HS-5 (cell line): Measurements from ENCODE around the gene CDC42BPG.

Source experiments
- DNase-seq: peaks from one replicate; pipeline ENCODE4 v3.0.0-alpha.2; 2012; ENCODE audit warnings: low read depth

CDC42BPG gene

GRCh38 chr11:64805481-64805880 lies 39.0 kb downstream of the CDC42BPG start:
- DNase-seq, result no peak

- DNase-seq, result no peak
Measured at GRCh38 chr11:64804346-64805210, 39.9 kb downstream of the CDC42BPG start.

GRCh38 chr11:64803846-64804345 lies 40.6 kb downstream of the CDC42BPG start:
- no peak for DNase-seq

GRCh38 chr11:64803158-64803845 lies 41.2 kb downstream of the CDC42BPG start, which contains the start of gene MAP4K2:
TSS of gene MAP4K2 (minus strand) at chr11:64803214. CDS start at chr11:64803149, 65 bp downstream.
- peak; percentile 60 for DNase-seq

GRCh38 chr11:64802370-64803157 lies 41.9 kb downstream of the CDC42BPG start:
- DNase-seq, result no peak

GRCh38 chr11:64801561-64802369 lies 42.7 kb downstream of the CDC42BPG start:
- DNase-seq, result no peak

- DNase-seq, result no peak
Measured at GRCh38 chr11:64801158-64801464, 43.3 kb downstream of the CDC42BPG start.

DNA sequence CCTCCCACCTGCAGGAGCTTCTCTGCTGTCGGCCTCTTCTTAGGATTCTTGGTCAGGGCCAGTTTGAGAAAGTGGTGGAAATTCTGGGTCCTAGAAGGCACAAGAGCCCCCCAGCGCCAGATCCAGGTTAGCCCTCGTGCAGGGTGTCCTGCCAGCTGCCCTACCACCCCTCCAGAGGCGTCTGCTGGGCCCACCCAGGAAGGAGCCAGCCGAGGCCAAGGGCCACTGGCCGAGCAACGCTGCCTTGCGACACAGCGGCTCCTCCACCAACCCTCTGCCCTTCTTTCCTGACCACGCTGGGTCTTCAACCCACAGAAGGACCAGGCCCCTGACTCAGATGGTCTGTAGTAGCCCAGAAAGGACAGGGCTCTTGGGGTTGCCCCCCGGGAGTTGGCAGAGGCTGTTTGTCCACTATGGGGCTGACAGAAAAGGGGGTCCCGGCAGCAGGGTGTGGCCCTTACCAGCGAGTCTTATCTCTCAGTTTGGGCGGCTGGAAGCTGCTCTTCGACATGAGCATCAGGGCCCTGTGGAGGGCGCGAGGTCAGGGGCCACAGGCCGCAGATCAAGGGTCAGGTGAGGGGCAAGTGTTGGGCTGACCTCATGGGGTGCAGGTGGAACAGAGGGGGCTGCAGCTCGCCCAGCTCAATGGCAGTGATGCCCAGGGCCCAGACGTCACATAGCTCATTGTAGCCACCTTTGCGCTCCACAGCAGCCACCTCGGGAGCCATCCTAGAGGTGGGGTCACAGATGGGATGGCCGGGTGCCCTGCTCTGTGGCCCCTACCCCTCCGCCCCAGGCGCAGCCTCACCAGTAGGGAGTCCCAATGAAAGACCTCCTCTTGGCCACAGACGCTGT lies 43.9 kb downstream of the CDC42BPG start:
- no peak for DNase-seq

GRCh38 chr11:64799623-64800302 lies 44.7 kb downstream of the CDC42BPG start:
- no peak for DNase-seq

DNA sequence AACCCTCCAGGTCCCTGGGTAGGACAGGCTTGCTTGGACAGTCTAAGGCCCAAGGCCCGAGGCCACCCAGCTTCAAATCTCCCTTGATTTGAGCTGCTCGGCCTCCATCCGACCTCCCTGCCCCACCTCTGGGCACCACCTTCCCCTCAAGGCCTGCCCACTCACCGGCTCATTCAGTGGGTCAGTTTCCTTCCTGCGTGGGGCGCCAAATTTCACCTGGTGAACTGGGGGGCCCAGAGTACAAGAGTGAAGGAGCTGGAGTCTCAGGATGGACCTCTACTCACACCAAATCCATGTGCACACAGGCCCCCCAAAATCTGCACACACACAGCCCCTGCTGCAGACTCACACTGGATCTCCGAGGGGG lies 45.2 kb downstream of the CDC42BPG start:
- DNase-seq, result no peak

DNA sequence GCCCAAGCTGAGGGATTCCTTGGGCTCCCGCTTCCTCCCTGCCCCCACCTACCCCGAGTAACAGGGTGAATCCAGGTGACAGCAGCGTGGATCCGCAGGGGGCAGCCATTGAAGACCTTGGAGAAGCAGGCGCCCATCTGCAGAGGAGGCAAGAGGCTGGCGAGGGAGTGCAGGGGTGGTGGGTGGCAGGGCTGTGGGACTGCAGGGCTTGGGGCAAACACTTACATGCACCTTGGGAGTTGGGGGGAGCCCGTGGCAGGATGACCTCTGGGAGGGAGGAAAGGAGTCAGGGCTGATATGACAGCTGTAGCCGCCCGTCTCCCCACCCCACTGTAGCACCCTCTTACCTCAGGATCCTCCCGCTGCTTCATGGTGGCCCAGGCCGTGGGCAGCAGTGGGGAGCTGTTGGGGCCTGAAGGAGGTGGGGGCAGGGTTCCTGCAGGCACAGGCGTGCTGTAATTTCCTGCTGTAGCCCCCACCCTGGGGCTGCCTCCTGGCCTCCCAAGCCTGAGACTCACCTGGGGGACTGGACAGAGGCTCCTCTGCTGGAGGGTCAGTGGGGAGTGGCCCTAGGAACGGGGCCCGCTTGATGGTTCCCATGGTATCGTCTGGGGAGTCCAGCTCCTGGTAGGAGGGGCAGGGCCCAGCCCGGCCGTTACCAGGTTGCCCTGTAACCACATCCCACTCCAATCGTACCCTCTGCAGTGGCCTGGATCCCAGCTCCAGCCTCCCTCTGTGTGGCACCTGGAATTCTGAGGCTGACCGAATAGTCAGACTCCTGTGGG lies 47.5 kb downstream of the CDC42BPG start:
- DNase-seq, result no peak

DNA sequence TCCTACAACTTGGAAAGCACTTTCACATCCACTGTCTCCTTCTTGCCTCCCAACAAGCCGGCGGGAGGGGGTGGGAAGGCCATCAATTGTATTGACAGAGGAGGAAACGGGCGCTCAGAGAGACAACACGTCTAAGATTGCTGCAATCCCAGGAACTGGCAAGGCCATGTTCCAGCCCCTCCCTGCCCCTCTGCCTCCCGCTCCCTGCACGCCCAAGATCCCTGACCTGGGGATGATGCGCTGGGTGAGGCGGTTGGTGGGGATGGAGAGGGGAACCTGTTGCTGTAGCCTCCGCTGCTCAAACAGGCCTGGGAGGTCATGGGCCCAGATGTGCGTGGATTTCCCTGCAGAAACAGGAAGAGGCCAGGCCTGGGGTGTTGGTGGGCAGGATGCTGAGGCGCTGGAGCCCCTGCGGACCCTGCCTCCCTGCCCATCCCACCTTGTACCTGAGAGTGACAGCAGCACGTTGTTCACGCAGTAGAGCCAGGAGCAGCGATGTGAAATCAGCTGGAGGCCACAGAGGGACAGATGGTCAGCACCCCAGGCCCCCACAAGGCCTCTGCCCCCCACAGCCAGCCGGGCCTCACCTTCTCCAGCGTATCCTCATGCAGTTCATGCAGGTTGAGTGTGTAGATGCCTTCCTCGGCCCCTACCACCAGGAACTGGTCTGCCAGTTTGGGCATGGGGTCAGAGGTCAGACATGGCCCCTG lies 48.3 kb downstream of the CDC42BPG start:
- DNase-seq, result no peak

DNA sequence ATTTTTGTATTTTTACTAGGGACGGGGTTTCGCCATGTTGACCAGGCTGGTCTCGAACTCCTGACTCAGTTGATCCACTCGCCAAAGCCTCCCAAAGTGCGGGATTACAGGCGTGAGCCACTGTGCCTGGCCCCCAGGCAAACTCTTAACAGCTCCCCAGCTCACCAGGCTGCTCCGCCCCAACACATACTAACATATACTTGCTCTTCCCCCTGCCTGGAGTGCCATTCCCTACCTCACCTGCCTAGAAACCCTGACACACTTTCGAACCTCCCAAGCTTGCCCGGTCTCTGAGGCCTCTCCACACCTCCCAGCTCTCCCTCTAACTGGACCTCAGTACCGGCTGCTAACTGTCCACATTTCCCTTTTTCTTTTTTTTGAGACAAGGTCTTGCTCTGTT lies 49.9 kb downstream of the CDC42BPG start:
- DNase-seq, result no peak

DNA sequence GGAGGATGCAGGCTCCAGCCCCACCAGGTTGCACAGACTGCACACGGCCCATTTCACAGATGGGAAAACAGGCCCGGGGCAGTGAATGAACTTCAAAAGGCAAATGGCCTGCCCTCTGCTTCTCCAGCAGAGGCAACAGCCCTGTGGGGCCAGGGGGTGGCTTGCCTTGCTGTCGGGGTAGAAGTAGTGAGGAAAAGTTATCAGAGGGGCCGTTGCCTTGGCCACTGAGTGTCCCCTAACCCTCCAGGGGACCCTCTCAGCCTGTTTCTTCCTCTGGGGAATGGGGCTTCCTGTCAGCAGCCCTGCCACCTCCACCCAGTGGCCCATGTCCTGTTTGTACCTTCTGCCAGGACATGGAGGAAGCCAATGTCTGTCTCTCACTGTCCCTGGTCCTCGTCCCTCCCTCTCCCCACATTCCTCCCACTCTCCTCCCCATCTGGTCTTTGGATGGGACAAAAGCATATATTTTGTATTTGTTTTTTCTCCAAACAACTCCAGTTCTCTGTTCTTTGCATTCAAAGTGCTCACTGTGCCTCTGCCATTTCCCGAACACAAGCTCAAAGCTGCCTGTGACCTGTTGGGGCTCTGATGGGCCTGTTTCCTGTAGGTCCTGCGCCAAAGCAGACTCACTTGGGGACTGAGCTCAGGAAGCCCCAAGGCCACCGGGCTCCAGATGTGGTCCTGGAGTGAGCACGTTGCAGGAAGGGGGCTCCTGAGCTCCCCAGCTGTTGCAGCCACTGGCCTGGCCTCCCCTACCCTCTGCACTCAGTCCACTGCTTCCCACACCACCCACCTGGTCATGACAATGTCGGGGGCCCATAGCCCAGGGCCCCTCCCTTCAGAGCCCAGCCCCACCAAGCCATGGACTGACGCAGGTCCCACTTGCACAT lies 50.9 kb downstream of the CDC42BPG start:
- DNase-seq, result no peak

GRCh38 chr11:64792482-64792881 lies 52.0 kb downstream of the CDC42BPG start:
- no peak for DNase-seq

DNA sequence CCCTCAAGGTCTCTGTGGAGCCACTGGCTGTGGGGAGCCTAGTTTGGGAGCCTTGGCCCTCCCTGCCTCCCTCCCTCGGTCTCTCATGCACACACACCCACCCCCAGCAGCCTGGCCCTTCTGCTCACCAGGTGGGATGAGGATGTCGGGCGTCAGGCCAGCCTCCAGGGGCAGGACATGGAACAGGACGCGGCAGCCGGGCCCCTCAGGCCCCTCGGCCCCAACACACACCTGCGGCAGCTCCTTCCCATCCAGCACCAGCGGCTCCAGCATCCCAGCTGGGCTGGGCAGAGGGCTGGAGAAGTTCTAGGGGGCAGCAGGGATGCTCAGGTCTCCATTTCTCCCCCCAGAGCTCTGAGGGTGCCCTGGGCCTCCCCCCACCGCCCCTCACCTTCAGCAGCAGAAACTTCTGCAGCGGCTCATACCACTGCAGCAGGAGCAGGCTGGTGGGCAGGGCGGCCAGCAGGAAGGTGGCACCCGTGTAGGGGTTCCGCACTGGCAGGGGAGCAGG lies 52.6 kb downstream of the CDC42BPG start:
- DNase-seq, result no peak
